OCI-LY3 (cell line): ENCODE data around the gene SPAG9.

ENCODE experiments used
- EZH2phosphoT487 ChIP-seq: fragments of 200-600 bp; shearing (Covaris generic); IDR thresholded peaks from 2 replicates; pipeline ENCODE4 v1.6.1; 2018; ENCODE audit warnings: antibody characterized with exemption, mixed run types, low read depth
- TF ChIP-seq, protein P1 (sequence below): fragments of 200-600, 300-600 bp; sonication (generic); IDR thresholded peaks from 2 replicates; pipeline ENCODE4 v1.5.1; 2014; ENCODE audit warnings: antibody characterized with exemption, low read length, low read depth

DNA sequence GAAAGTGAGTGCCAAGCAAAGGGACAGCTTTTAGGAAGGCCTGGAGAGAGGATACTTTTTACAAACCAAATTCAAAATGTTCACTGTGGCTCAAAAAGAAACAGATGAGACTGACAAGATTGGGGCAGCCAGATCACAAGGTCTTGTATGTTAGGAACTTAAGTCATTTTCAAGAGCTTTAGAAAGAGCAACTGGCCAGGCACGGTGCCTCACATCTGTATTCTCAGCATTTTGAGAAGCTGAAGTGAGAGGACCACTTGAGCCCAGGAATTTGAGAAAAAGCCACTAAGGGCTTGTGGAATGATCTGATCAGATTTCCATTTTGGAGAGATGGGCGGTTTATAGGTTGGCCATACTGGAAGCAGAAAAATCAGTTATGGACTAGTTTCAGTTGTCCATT, 17.2 kb downstream of the SPAG9 start:
- TF ChIP-seq, protein P1, sequence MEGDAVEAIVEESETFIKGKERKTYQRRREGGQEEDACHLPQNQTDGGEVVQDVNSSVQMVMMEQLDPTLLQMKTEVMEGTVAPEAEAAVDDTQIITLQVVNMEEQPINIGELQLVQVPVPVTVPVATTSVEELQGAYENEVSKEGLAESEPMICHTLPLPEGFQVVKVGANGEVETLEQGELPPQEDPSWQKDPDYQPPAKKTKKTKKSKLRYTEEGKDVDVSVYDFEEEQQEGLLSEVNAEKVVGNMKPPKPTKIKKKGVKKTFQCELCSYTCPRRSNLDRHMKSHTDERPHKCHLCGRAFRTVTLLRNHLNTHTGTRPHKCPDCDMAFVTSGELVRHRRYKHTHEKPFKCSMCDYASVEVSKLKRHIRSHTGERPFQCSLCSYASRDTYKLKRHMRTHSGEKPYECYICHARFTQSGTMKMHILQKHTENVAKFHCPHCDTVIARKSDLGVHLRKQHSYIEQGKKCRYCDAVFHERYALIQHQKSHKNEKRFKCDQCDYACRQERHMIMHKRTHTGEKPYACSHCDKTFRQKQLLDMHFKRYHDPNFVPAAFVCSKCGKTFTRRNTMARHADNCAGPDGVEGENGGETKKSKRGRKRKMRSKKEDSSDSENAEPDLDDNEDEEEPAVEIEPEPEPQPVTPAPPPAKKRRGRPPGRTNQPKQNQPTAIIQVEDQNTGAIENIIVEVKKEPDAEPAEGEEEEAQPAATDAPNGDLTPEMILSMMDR, result no peak
- TF ChIP-seq EZH2phosphoT487, result no peak
